H1 (cell line): ENCODE measurements around the gene PDE4C. TPM values are rescaled to one million over a fixed set of nuclear protein-coding genes. Genes with fewer than 3 reads are reported as not detected.
A peak's percentile ranks its signal among the peaks of the same experiment; 100 is the strongest.

Source experiments
- CTCF ChIA-PET: fragments of 300-600 bp; sonication (Branson Sonifier 250); formaldehyde crosslinking; loops from one replicate; lab custom pipeline; 2021; ENCODE audit not compliant: partially characterized antibody; lab: Charles Lee
- POLR2A ChIA-PET: fragments of 300-600 bp; sonication (Branson Sonifier 250); formaldehyde crosslinking; loops from one replicate; lab custom pipeline; 2021; ENCODE audit warnings: inconsistent platforms; ENCODE audit not compliant: partially characterized antibody; lab: Charles Lee
- DNase-seq, 2 experiments: peaks; one replicate each; pipeline versions ENCODE4 v3.0.0 to v3.0.0-alpha.2; 2010 to 2022; ENCODE audit warnings: low spot score in 2 of 2, low read depth in 1 of 2, mixed read lengths in 1 of 2
- FAIRE-seq: peaks from 2 replicates; lab custom pipeline; 2011; peaks lifted over from hg19 to GRCh38; lab: Jason Lieb, UNC
- H2AFZ ChIP-seq: 2 replicates; pipeline ENCODE4 v1.8.1; 2012; ENCODE audit warnings: low read length, inconsistent platforms
- H2AK5ac ChIP-seq: 2 replicates; pipeline ENCODE4 v1.6.1; 2013; ENCODE audit warnings: low read depth, low read length
- H2BK120ac ChIP-seq: replicated peaks from 2 replicates; pipeline ENCODE3; 2013; ENCODE audit warnings: low read depth, low read length, inconsistent platforms
- H2BK12ac ChIP-seq: 2 replicates; pipeline ENCODE4 v1.6.1; 2013; ENCODE audit warnings: low read depth, low read length
- H2BK15ac ChIP-seq: 2 replicates; pipeline ENCODE4 v1.6.1; 2013; ENCODE audit warnings: low read length
- H2BK20ac ChIP-seq: 2 replicates; pipeline ENCODE4 v1.6.1; 2013; ENCODE audit warnings: low read length
- H2BK5ac ChIP-seq: 2 replicates; pipeline ENCODE4 v1.6.1; 2013; ENCODE audit warnings: low read depth, low read length
- H3K14ac ChIP-seq: 2 replicates; pipeline ENCODE4 v1.6.1; 2013; ENCODE audit warnings: inconsistent platforms; ENCODE audit not compliant: insufficient read length
- H3K18ac ChIP-seq: 2 replicates; pipeline ENCODE4 v1.6.1; 2013; ENCODE audit warnings: low read length; ENCODE audit errors: extremely low read depth
- H3K23ac ChIP-seq: 2 replicates; pipeline ENCODE4 v1.6.1; 2013; ENCODE audit warnings: inconsistent platforms; ENCODE audit not compliant: insufficient read length
- H3K23me2 ChIP-seq: 2 replicates; pipeline ENCODE4 v1.6.1; 2013; ENCODE audit warnings: low read depth, low read length
- H3K27ac ChIP-seq: 2 replicates; pipeline ENCODE4 v1.6.1; 2011; ENCODE audit warnings: low read depth, low read length, inconsistent platforms
- H3K27me3 ChIP-seq, 4 experiments: replicated peaks in 1 of 4; 1 replicate in 1 of 4; 2 replicates in 3 of 4; pipeline versions ENCODE4 v1.6.1 to v1.8.1; 2011 to 2013; ENCODE audit warnings: low read length in 3 of 4, mild to moderate bottlenecking in 3 of 4, inconsistent platforms in 2 of 4, mixed read lengths in 2 of 4, moderate library complexity in 1 of 4; ENCODE audit not compliant: control insufficient read depth in 3 of 4, insufficient read depth in 3 of 4; ENCODE audit errors: extremely low read depth in 1 of 4
- H3K36me3 ChIP-seq, 4 experiments: 2 replicates each; pipeline versions ENCODE4 v1.6.1 to v1.8.1; 2011 to 2013; ENCODE audit warnings: mild to moderate bottlenecking in 4 of 4, low read length in 3 of 4, moderate library complexity in 2 of 4, control low read depth in 1 of 4, inconsistent platforms in 1 of 4; ENCODE audit not compliant: insufficient read depth in 4 of 4, control insufficient read depth in 2 of 4
- H3K4ac ChIP-seq: replicated peaks from 2 replicates; pipeline ENCODE3; 2013; ENCODE audit warnings: low read length, low read depth, mixed read lengths, inconsistent platforms; ENCODE audit not compliant: insufficient read length
- H3K4me1 ChIP-seq, 4 experiments: replicated peaks in 1 of 4; 1 replicate in 1 of 4; 2 replicates in 3 of 4; pipeline versions ENCODE4 v1.6.1 to v1.8.1; 2011 to 2013; ENCODE audit warnings: low read length in 3 of 4, inconsistent platforms in 2 of 4, mixed read lengths in 1 of 4; ENCODE audit not compliant: insufficient read depth in 4 of 4, control insufficient read depth in 3 of 4
- H3K4me2 ChIP-seq, 2 experiments: 2 replicates each; pipeline versions ENCODE4 v1.6.1 to v1.8.1; 2011 to 2013; ENCODE audit warnings: low read depth in 2 of 2, low read length in 2 of 2, control low read depth in 1 of 2, inconsistent platforms in 1 of 2, mild to moderate bottlenecking in 1 of 2; ENCODE audit not compliant: insufficient read depth in 1 of 2
- H3K4me3 ChIP-seq, 4 experiments: fragments of 200-600, 300-600 bp in 1 of 4; sonication (generic), shearing (Covaris generic), sonication (Bioruptor Twin) in 1 of 4; 2 replicates each; pipeline versions ENCODE4 v1.5.1 to v1.8.1; 2011 to 2016; ENCODE audit warnings: low read length in 4 of 4, low read depth in 3 of 4, control low read depth in 2 of 4, inconsistent platforms in 2 of 4, mild to moderate bottlenecking in 2 of 4, mixed read lengths in 1 of 4, moderate library complexity in 1 of 4; ENCODE audit not compliant: insufficient read depth in 2 of 4; ENCODE audit errors: extremely low read depth in 1 of 4
- H3K56ac ChIP-seq: replicated peaks from 2 replicates; pipeline ENCODE3; 2013; ENCODE audit warnings: low read depth, mild to moderate bottlenecking, mixed read lengths, low read length, inconsistent platforms; ENCODE audit not compliant: insufficient read length
- H3K79me1 ChIP-seq: 2 replicates; pipeline ENCODE4 v1.6.1; 2013; ENCODE audit warnings: low read depth, low read length, control low read depth
- H3K79me2 ChIP-seq, 2 experiments: 2 replicates each; pipeline versions ENCODE4 v1.6.1 to v1.8.1; 2012 to 2013; ENCODE audit warnings: low read length in 2 of 2, mild to moderate bottlenecking in 2 of 2, inconsistent platforms in 1 of 2; ENCODE audit not compliant: insufficient read depth in 2 of 2, control insufficient read depth in 1 of 2
- H3K9ac ChIP-seq, 4 experiments: replicated peaks in 1 of 4; 1 replicate in 1 of 4; 2 replicates in 3 of 4; pipeline versions ENCODE4 v1.6.1 to v1.8.1; 2011 to 2013; ENCODE audit warnings: low read depth in 3 of 4, low read length in 3 of 4, control low read depth in 2 of 4, mild to moderate bottlenecking in 2 of 4, moderate library complexity in 2 of 4, inconsistent platforms in 1 of 4; ENCODE audit errors: extremely low read depth in 1 of 4
- H3K9me3 ChIP-seq, 2 experiments: 2 replicates each; pipeline versions ENCODE4 v1.6.1 to v1.8.1; 2012 to 2013; ENCODE audit warnings: mild to moderate bottlenecking in 2 of 2, moderate library complexity in 2 of 2, control low read depth in 1 of 2, inconsistent platforms in 1 of 2, low read depth in 1 of 2, low read length in 1 of 2, mixed read lengths in 1 of 2; ENCODE audit not compliant: insufficient read depth in 2 of 2
- H4K20me1 ChIP-seq, 2 experiments: replicated peaks in 1 of 2; 2 replicates each; pipeline versions ENCODE3 to v1.8.1; 2011 to 2013; ENCODE audit warnings: inconsistent platforms in 2 of 2, low read length in 2 of 2, mild to moderate bottlenecking in 1 of 2; ENCODE audit not compliant: insufficient read depth in 2 of 2, control insufficient read depth in 1 of 2
- H4K5ac ChIP-seq: 2 replicates; pipeline ENCODE4 v1.6.1; 2013; ENCODE audit warnings: low read length, low read depth, mixed read lengths, inconsistent platforms; ENCODE audit not compliant: insufficient read length
- H4K8ac ChIP-seq: 2 replicates; pipeline ENCODE4 v1.8.0; 2013; ENCODE audit warnings: mild to moderate bottlenecking, moderate library complexity, low read length, inconsistent platforms; ENCODE audit not compliant: insufficient read depth; ENCODE audit errors: extremely low read depth
- H4K91ac ChIP-seq: replicated peaks from 2 replicates; pipeline ENCODE3; 2013; ENCODE audit warnings: low read length, mixed read lengths, inconsistent platforms; ENCODE audit not compliant: insufficient read length
- CBX8 ChIP-seq: fragments of 300-800, 300-1000 bp; sonication (generic); IDR thresholded peaks from 2 replicates; pipeline ENCODE4 v1.7.1; 2016; ENCODE audit warnings: low read depth, low read length, borderline replicate concordance
- CHD1 ChIP-seq: IDR thresholded peaks from 2 replicates; pipeline ENCODE4 v1.6.1; 2012; ENCODE audit warnings: low read depth, low read length, improper control_type of control experiment
- EP300 ChIP-seq, 2 experiments: IDR thresholded peaks; 1 replicate in 1 of 2; 2 replicates in 1 of 2; pipeline ENCODE4 v1.6.1; 2011 to 2012; ENCODE audit warnings: low read depth in 2 of 2, low read length in 2 of 2, mild to moderate bottlenecking in 2 of 2, borderline replicate concordance in 1 of 2, inconsistent platforms in 1 of 2, moderate library complexity in 1 of 2
- HDAC6 ChIP-seq: IDR thresholded peaks from one replicate; pipeline ENCODE4 v1.7.1; 2012; ENCODE audit warnings: low read depth, mild to moderate bottlenecking, inconsistent platforms, low read length, moderate library complexity
- KDM5A ChIP-seq: fragments of 200-600 bp; IDR thresholded peaks from 2 replicates; pipeline ENCODE4 v1.7.1; 2012; ENCODE audit warnings: mild to moderate bottlenecking, low read length, inconsistent platforms, mixed read lengths
- RBBP5 ChIP-seq: IDR thresholded peaks from 2 replicates; pipeline ENCODE4 v1.7.1; 2012; ENCODE audit warnings: low read depth, mild to moderate bottlenecking, inconsistent platforms, low read length, moderate library complexity, borderline replicate concordance
- RXRA ChIP-seq: IDR thresholded peaks from 2 replicates; pipeline ENCODE4 v1.6.1; 2011; ENCODE audit warnings: low read depth, mild to moderate bottlenecking, low read length, moderate library complexity; ENCODE audit not compliant: insufficient read depth
- SIX5 ChIP-seq: IDR thresholded peaks from 2 replicates; pipeline ENCODE4 v1.6.1; 2011; ENCODE audit warnings: mild to moderate bottlenecking, low read depth, low read length
- SRF ChIP-seq: IDR thresholded peaks from 2 replicates; pipeline ENCODE4 v1.6.1; 2011; ENCODE audit warnings: mild to moderate bottlenecking, low read depth, low read length, moderate library complexity
- TAF7 ChIP-seq: optimal IDR thresholded peaks from 2 replicates; pipeline ENCODE3; 2011; ENCODE audit warnings: low read depth, mild to moderate bottlenecking, inconsistent platforms, low read length, moderate library complexity, borderline replicate concordance
- TEAD4 ChIP-seq: IDR thresholded peaks from 2 replicates; pipeline ENCODE4 v1.6.1; 2012; ENCODE audit warnings: low read depth, low read length, inconsistent platforms, mixed read lengths
- ZNF274 ChIP-seq: IDR thresholded peaks from 2 replicates; pipeline ENCODE4 v1.7.0; 2012; ENCODE audit warnings: low read length, borderline replicate concordance; ENCODE audit errors: extremely low read depth
- WGBS, 2 experiments: shearing (Covaris generic) in 1 of 2; methylation state at CpG; one replicate each; pipeline versions ENCODE4 v1.1.6 to v1.1.7; 2013 to 2015; ENCODE audit warnings: low lambda C conversion rate in 2 of 2, mixed read lengths in 2 of 2, inconsistent platforms in 1 of 2, low coverage in 1 of 2, missing lambda C conversion rate in 1 of 2; ENCODE audit not compliant: insufficient replicate concordance in 2 of 2, insufficient coverage in 1 of 2, insufficient read length in 1 of 2; ENCODE audit errors: extremely low coverage in 1 of 2, missing lambda C conversion rate in 1 of 2; 5-methylcytosine and 5-hydroxymethylcytosine counted together
- polyA plus RNA-seq, 7 experiments: library from polyadenylated mRNA; depleted of rRNA in 3 of 7; stranded (reverse) in 5 of 7; unstranded in 2 of 7; fragments of >200 nt in 5 of 7; fragments of 200-250 nt in 2 of 7; gene quantifications; 1 replicate in 5 of 7; 2 replicates in 1 of 7; 4 replicates in 1 of 7; pipeline versions ENCODE4 v1.2.1 to v1.2.3, GENCODE V29; 2011 to 2013; ENCODE audit warnings: missing spikeins in 2 of 7, mixed read lengths in 2 of 7
- total RNA-seq: library from RNA; stranded (reverse); fragmentation: NEBNext Ultra II Directional; extraction: Animal tissue kit (Norgen Biotek cat#: 25700); gene quantifications from 2 replicates; pipeline ENCODE4 v1.2.1, GENCODE V29; 2021
- TF ChIP-seq, protein P1 (sequence below): IDR thresholded peaks from 2 replicates; pipeline ENCODE4 v1.6.1; 2011; ENCODE audit warnings: low read length, improper control_type of control experiment

PDE4C gene
- total and polyA plus RNA-seq, 2 of the 8 experiments (the other 6 are each of a cell fraction or from before 2014, with no cell fraction given), result 2.7 to 3.1 TPM

DNA sequence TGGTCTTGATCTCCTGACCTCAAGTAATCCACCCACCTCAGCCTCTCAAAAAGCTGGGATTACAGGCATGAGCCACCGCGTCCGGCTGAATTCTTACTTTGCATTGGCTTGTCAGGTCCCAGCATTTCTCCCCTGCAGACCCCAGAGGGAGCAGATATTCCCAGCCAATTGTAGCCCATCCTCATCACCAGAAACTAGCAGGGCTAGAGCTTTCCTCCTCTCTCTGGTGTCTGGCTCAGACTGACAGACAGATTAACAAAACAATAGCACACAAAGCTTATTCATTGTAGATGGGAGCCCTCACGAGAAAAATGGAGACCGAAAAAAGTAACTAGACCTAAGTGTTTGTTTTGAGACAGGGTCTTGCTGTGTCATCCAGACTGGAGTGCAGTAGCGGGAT, 40.7 kb downstream of the PDE4C start:
- Histone ChIP-seq H3K36me3 (no peaks in the 10 kb centered on the region), H4K91ac (no peak overlapping the region), H3K27me3 (no peaks in the 10 kb centered on the region), H3K4me3 (no peak overlapping the region), H3K9ac (no peak overlapping the region), H3K4me2 (peak overlapping the region in 1 of 2 experiments; percentile 8; a peak in 2 of 4 replicates), H2BK15ac (no peak overlapping the region), H2BK12ac (no peak overlapping the region), H3K4me1 (peaks cover 0 to 5% (median 1%) of the 10 kb centered on the region in 4 experiments; a peak in 4 of 7 replicates), H3K79me2 (no peaks in the 10 kb centered on the region), H3K23ac (no peak overlapping the region), H2BK5ac (no peak overlapping the region), H2AFZ (no peak overlapping the region), H3K14ac (no peak overlapping the region), H2BK120ac (no peak overlapping the region), H2BK20ac (no peak overlapping the region), H3K27ac (no peak overlapping the region), H3K9me3 (no peaks in the 10 kb centered on the region), H4K20me1 (no peaks in the 10 kb centered on the region), H4K8ac (no peak overlapping the region), H3K18ac (no peak overlapping the region), H3K56ac (no peak overlapping the region), H3K23me2 (no peaks in the 10 kb centered on the region), H4K5ac (no peak overlapping the region), H2AK5ac (no peak overlapping the region), H3K4ac (no peak overlapping the region), H3K79me1 (no peaks in the 10 kb centered on the region)
- no peak for DNase-seq
- 63% methylated on average over 6 of the region's 6 CpGs; no CpG with 5 or more reads in 1 of the 2 experiments for WGBS, 2 experiments
- ChIA-PET POLR2A (interaction anchor here (0.9 to 1.6 kb wide), 4 partner anchors 13 to 96 kb away, joined by 3 to 5 read pairs (median 4); partner anchors contain the start of gene JUND), CTCF (interaction anchor here (0.6 to 2.3 kb wide), 7 partner anchors 17 to 158 kb away, joined by 3 to 14 read pairs (median 5); a partner anchor contains a TSS)
- FAIRE-seq, result no peak
- TF ChIP-seq SRF (no peak), ZNF274 (no peak), KDM5A (no peak), TEAD4 (no peak), EP300 (IDR thresholded peaks at IDR 0.05; ENCODE audit: borderline replicate concordance in 1 of 2, low read depth in 2 of 2, low read length in 2 of 2) (no peak), RBBP5 (no peak), SIX5 (no peak), HDAC6 (no peak), TAF7 (no peak), CHD1 (no peak), RXRA (no peak), CBX8 (no peak)
- TF ChIP-seq, protein P1, sequence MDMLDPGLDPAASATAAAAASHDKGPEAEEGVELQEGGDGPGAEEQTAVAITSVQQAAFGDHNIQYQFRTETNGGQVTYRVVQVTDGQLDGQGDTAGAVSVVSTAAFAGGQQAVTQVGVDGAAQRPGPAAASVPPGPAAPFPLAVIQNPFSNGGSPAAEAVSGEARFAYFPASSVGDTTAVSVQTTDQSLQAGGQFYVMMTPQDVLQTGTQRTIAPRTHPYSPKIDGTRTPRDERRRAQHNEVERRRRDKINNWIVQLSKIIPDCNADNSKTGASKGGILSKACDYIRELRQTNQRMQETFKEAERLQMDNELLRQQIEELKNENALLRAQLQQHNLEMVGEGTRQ, result no peak
